Testis (tissue), 2 donors: ENCODE measurements around the gene NRN1.

Experiments
- CTCF ChIP-seq, 3 experiments: fragments of 450-650 bp in 2 of 3; fragments of 200-600 bp in 1 of 3; sonication (generic) in 1 of 3; IDR thresholded peaks; one replicate each; pipeline ENCODE4 v1.5.1; 2016 to 2019; ENCODE audit warnings: antibody characterized with exemption in 3 of 3, mild to moderate bottlenecking in 2 of 3, moderate library complexity in 1 of 3
- POLR2A ChIP-seq: fragments of 450-650 bp; IDR thresholded peaks from one replicate; pipeline ENCODE4 v1.6.1; 2017; ENCODE audit warnings: antibody characterized with exemption, mild to moderate bottlenecking, moderate library complexity

- TF ChIP-seq CTCF (IDR thresholded peaks at IDR 0.05) (no peak), POLR2A (no peak)
These were observed 3.7 kb downstream of the NRN1 start for GRCh38 chr6:6002848-6003620.
